HCT116 (cell line): ENCODE data around the gene WWOX. TPM values are rescaled to one million over a fixed set of nuclear protein-coding genes. Genes with fewer than 3 reads are reported as not detected.

ENCODE experiments used
- ATAC-seq: fragments of 200-7000 bp; cut with Tn5 transposase; 2 replicates; pipeline ENCODE4 v1.9.1; 2020; ENCODE audit warnings: mild to moderate bottlenecking, moderate library complexity
- BruUV-seq: library from RNA; stranded (reverse); fragments of 400-500 nt; replicated peaks from 2 replicates; lab custom pipeline; 2021; lab: Mats Ljungman, UMichigan
- CTCF ChIA-PET: fragments of 300-600 bp; sonication (Branson Sonifier 250); formaldehyde crosslinking; loops from one replicate; lab custom pipeline; 2021; ENCODE audit warnings: antibody characterized with exemption; lab: Charles Lee
- POLR2A ChIA-PET: fragments of 300-600, 350-600 bp; sonication (Branson Sonifier 250); formaldehyde crosslinking; loops from one replicate; lab custom pipeline; 2021; ENCODE audit warnings: antibody characterized with exemption; lab: Charles Lee
- RAD21 ChIA-PET, 2 experiments: fragments of 300-600 bp; sonication (Branson Sonifier 250); formaldehyde crosslinking; loops; one replicate each; lab custom pipeline; 2023; ENCODE audit warnings: low total read pairs in 2 of 2; ENCODE audit not compliant: uncharacterized antibody in 2 of 2, unreplicated experiment in 2 of 2, low non-redundant PET in 1 of 2; lab: Charles Lee
- DNase-seq: peaks from one replicate; pipeline ENCODE4 v3.0.0-alpha.2; 2010; ENCODE audit warnings: low read depth, low spot score
- H2AFZ ChIP-seq: fragments of 200-600 bp; shearing (Covaris generic), sonication (generic); 2 replicates; pipeline ENCODE4 v1.6.1; 2017; ENCODE audit warnings: low read depth, mixed run types, mixed read lengths, antibody characterized with exemption, low read length; ENCODE audit not compliant: poor library complexity, severe bottlenecking
- H3K27ac ChIP-seq: 2 replicates; pipeline ENCODE4 v1.5.1; 2012; ENCODE audit warnings: low read depth, low read length
- H3K27me3 ChIP-seq: fragments of 200-600 bp; sonication (generic); 2 replicates; pipeline ENCODE4 v1.6.1; 2016; ENCODE audit warnings: mixed run types, low read length, mixed read lengths; ENCODE audit not compliant: insufficient read depth
- H3K36me3 ChIP-seq, 2 experiments: fragments of 200-500 bp in 1 of 2; fragments of 200-600 bp in 1 of 2; sonication (Bioruptor generic) in 1 of 2; sonication (generic) in 1 of 2; 2 replicates each; pipeline versions ENCODE4 v1.5.1 to v1.6.1; 2014 to 2016; ENCODE audit warnings: low read length in 2 of 2, inconsistent platforms in 1 of 2, mixed read lengths in 1 of 2, mixed run types in 1 of 2; ENCODE audit not compliant: insufficient read depth in 2 of 2, control insufficient read depth in 1 of 2
- H3K4me1 ChIP-seq, 2 experiments: fragments of 200-600 bp in 1 of 2; sonication (generic) in 1 of 2; 2 replicates each; pipeline versions ENCODE4 v1.5.1 to v1.6.1; 2012 to 2017; ENCODE audit warnings: low read length in 2 of 2, inconsistent platforms in 1 of 2, mild to moderate bottlenecking in 1 of 2, mixed read lengths in 1 of 2, mixed run types in 1 of 2, moderate library complexity in 1 of 2; ENCODE audit not compliant: insufficient read depth in 2 of 2, control insufficient read depth in 1 of 2
- H3K4me2 ChIP-seq: fragments of 200-600 bp; sonication (generic); 2 replicates; pipeline ENCODE4 v1.6.1; 2017; ENCODE audit warnings: mixed run types, low read length, mixed read lengths
- H3K4me3 ChIP-seq, 2 experiments: fragments of 200-600 bp in 1 of 2; sonication (generic) in 1 of 2; replicated peaks in 1 of 2; 2 replicates each; pipeline ENCODE4 v1.5.1; 2011 to 2016; ENCODE audit warnings: low read length in 2 of 2, control low read depth in 1 of 2, low read depth in 1 of 2, mild to moderate bottlenecking in 1 of 2, mixed read lengths in 1 of 2, mixed run types in 1 of 2
- H3K79me2 ChIP-seq: fragments of 200-600 bp; sonication (generic); 2 replicates; pipeline ENCODE4 v1.6.1; 2017; ENCODE audit warnings: mild to moderate bottlenecking, mixed run types, low read length, moderate library complexity, mixed read lengths; ENCODE audit not compliant: insufficient read depth
- H3K9ac ChIP-seq: fragments of 200-600 bp; sonication (generic); 2 replicates; pipeline ENCODE4 v1.6.1; 2016; ENCODE audit warnings: low read length, mixed read lengths
- H3K9me2 ChIP-seq: fragments of 200-600 bp; sonication (generic), shearing (Covaris generic); 2 replicates; pipeline ENCODE4 v1.6.1; 2017; ENCODE audit warnings: mixed run types, mild to moderate bottlenecking, moderate library complexity; ENCODE audit not compliant: insufficient read depth
- H3K9me3 ChIP-seq, 2 experiments: fragments of 200-500 bp in 1 of 2; fragments of 200-600 bp in 1 of 2; sonication (Bioruptor generic) in 1 of 2; sonication (generic) in 1 of 2; 2 replicates each; pipeline ENCODE4 v1.6.1; 2014 to 2017; ENCODE audit warnings: low read length in 2 of 2, mixed read lengths in 2 of 2, inconsistent platforms in 1 of 2, low read depth in 1 of 2, mild to moderate bottlenecking in 1 of 2, mixed run types in 1 of 2, moderate library complexity in 1 of 2; ENCODE audit not compliant: control insufficient read depth in 1 of 2, insufficient read depth in 1 of 2
- H4K20me1 ChIP-seq: fragments of 200-600 bp; sonication (generic), shearing (Covaris generic); 2 replicates; pipeline ENCODE4 v1.6.1; 2017; ENCODE audit warnings: mixed run types, mild to moderate bottlenecking, moderate library complexity; ENCODE audit not compliant: insufficient read depth
- CEBPB ChIP-seq: IDR thresholded peaks from 2 replicates; pipeline ENCODE4 v1.6.1; 2012; ENCODE audit warnings: low read depth
- EGR1 ChIP-seq: IDR thresholded peaks from 2 replicates; pipeline ENCODE4 v1.6.1; 2012; ENCODE audit warnings: low read depth
- ELF1 ChIP-seq: IDR thresholded peaks from 2 replicates; pipeline ENCODE4 v1.6.1; 2012; ENCODE audit warnings: low read depth, borderline replicate concordance
- EZH2 ChIP-seq: fragments of 200-600 bp; sonication (generic); IDR thresholded peaks from 2 replicates; pipeline ENCODE4 v1.6.1; 2017; ENCODE audit warnings: antibody characterized with exemption, mixed run types
- EZH2phosphoT487 ChIP-seq: fragments of 200-600 bp; IDR thresholded peaks from 2 replicates; pipeline ENCODE4 v1.6.1; 2018; ENCODE audit warnings: antibody characterized with exemption, borderline replicate concordance
- MAX ChIP-seq: IDR thresholded peaks from 2 replicates; pipeline ENCODE4 v1.6.1; 2012
- POLR2AphosphoS5 ChIP-seq: IDR thresholded peaks from 2 replicates; pipeline ENCODE4 v1.6.1; 2011; ENCODE audit warnings: mild to moderate bottlenecking, low read depth, low read length, moderate library complexity
- REST ChIP-seq: IDR thresholded peaks from 2 replicates; pipeline ENCODE4 v1.6.1; 2012; ENCODE audit warnings: low read depth
- SIN3A ChIP-seq: IDR thresholded peaks from 2 replicates; pipeline ENCODE4 v1.6.1; 2012; ENCODE audit warnings: low read depth
- SP1 ChIP-seq: IDR thresholded peaks from 2 replicates; pipeline ENCODE4 v1.6.1; 2012; ENCODE audit warnings: low read depth
- SRF ChIP-seq: IDR thresholded peaks from 2 replicates; pipeline ENCODE4 v1.6.1; 2012; ENCODE audit warnings: low read depth
- TCF7L2 ChIP-seq: IDR thresholded peaks from 2 replicates; pipeline ENCODE4 v1.7.0; 2011; ENCODE audit warnings: borderline replicate concordance, inconsistent platforms; ENCODE audit not compliant: insufficient read depth, insufficient read length; ENCODE audit errors: extremely low read depth
- YY1 ChIP-seq: IDR thresholded peaks from 2 replicates; pipeline ENCODE4 v1.6.1; 2011; ENCODE audit warnings: low read length, low read depth, moderate library complexity, mild to moderate bottlenecking; ENCODE audit not compliant: insufficient replicate concordance; ENCODE audit errors: extremely low read depth
- ZBTB33 ChIP-seq: IDR thresholded peaks from 2 replicates; pipeline ENCODE4 v1.6.1; 2011; ENCODE audit warnings: mild to moderate bottlenecking, low read length, moderate library complexity; ENCODE audit not compliant: insufficient replicate concordance; ENCODE audit errors: extremely low read depth
- ZNF274 ChIP-seq: fragments of 200-500 bp; sonication (Bioruptor generic); IDR thresholded peaks from 2 replicates; pipeline ENCODE4 v1.6.1; 2014; ENCODE audit warnings: mild to moderate bottlenecking, low read depth, low read length, inconsistent platforms
- intact Hi-C: fragments of 100-400 bp; cut with micrococcal nuclease; formaldehyde crosslinking; loops from 2 replicates; pipeline ENCODE4 v1.10.0; 2022
- total RNA-seq: library from RNA; stranded (reverse); gene quantifications from one replicate; pipeline ENCODE4 v1.2.1, GENCODE V29; 2021; ENCODE audit not compliant: unreplicated experiment

WWOX gene
- total RNA-seq, 1 experiment from 2014 or later = 13.7 TPM

GRCh38 chr16:79202977-79203376 lies 1103.5 kb downstream of the WWOX start:
- no peak overlapping the region for H3K27ac ChIP-seq
- no peaks in the 10 kb centered on the region for H3K4me1 ChIP-seq
- TF ChIP-seq SRF = no peak
- no peak for TF ChIP-seq SIN3A
- TF ChIP-seq REST = no peak
- no peak for TF ChIP-seq EGR1
- no peak for TF ChIP-seq EZH2phosphoT487
- ATAC-seq (no peak), DNase-seq (no peak)
- no TSS peak for BruUV-seq
- no peaks in the 10 kb centered on the region for H3K79me2 ChIP-seq
- ChIA-PET POLR2A (no interaction called here), RAD21 (no interaction called here), CTCF (no interaction called here)
- no peaks in the 10 kb centered on the region for H3K36me3 ChIP-seq
- H3K9me3 ChIP-seq = peaks cover 5 to 6% of the 10 kb centered on the region in 2 experiments; a peak in 2 of 4 replicates
- H2AFZ ChIP-seq = no peak overlapping the region
- intact Hi-C loops = no loop called here
- H3K9ac ChIP-seq = no peak overlapping the region
- H3K9me2 ChIP-seq = no peaks in the 10 kb centered on the region
- no peaks in the 10 kb centered on the region for H3K27me3 ChIP-seq
- H3K4me3 ChIP-seq = no peak overlapping the region
- H3K4me2 ChIP-seq = no peak overlapping the region
- H4K20me1 ChIP-seq = no peaks in the 10 kb centered on the region

GRCh38 chr16:79204486-79204885 lies 1105.0 kb downstream of the WWOX start:
- Histone ChIP-seq H2AFZ (no peak overlapping the region), H3K9me3 (peaks cover 4 to 5% of the 10 kb centered on the region in 2 experiments; a peak in 2 of 4 replicates), H3K27me3 (no peaks in the 10 kb centered on the region), H3K27ac (no peak overlapping the region), H3K4me2 (no peak overlapping the region), H3K79me2 (no peaks in the 10 kb centered on the region), H3K9me2 (no peaks in the 10 kb centered on the region), H3K4me3 (no peak overlapping the region), H3K9ac (no peak overlapping the region), H3K36me3 (no peaks in the 10 kb centered on the region), H4K20me1 (no peaks in the 10 kb centered on the region), H3K4me1 (no peaks in the 10 kb centered on the region)
- DNase-seq (no peak), ATAC-seq (no peak)
- ChIA-PET RAD21 (no interaction called here), POLR2A (no interaction called here), CTCF (no interaction called here)
- intact Hi-C loops = no loop called here
- no TSS peak for BruUV-seq
- no peak for TF ChIP-seq CEBPB
- no peak for TF ChIP-seq MAX
- TF ChIP-seq SRF = no peak
- TF ChIP-seq TCF7L2 = no peak
- TF ChIP-seq POLR2AphosphoS5 = no peak
- TF ChIP-seq EZH2 = no peak
- TF ChIP-seq ELF1 = no peak
- no peak for TF ChIP-seq SIN3A
- no peak for TF ChIP-seq SP1
- no peak for TF ChIP-seq YY1
- TF ChIP-seq ZBTB33 = no peak
- TF ChIP-seq ZNF274 = no peak
